Measurements from ENCODE around the gene DLG2.
"Not testable (repeated sequence)": the region's sequence is repeated elsewhere in the genome, so short reads cannot be mapped to it uniquely, and the experiment has no call there.

DLG2 gene

GRCh38 chr11:83773950-83774880 is 1852.9 kb downstream of the DLG2 start:
- DNase-seq (ENCODE audit: low spot score) = no peak

- no peak for DNase-seq (ENCODE audit: low spot score)
These were observed 1858.7 kb downstream of the DLG2 start for GRCh38 chr11:83768489-83768888.

GRCh38 chr11:83766932-83767331 is 1860.2 kb downstream of the DLG2 start:
- no peak for DNase-seq (ENCODE audit: low spot score)

GRCh38 chr11:83764643-83765042 is 1862.5 kb downstream of the DLG2 start:
- DNase-seq (ENCODE audit: low spot score) = no peak

GRCh38 chr11:83760932-83761331 is 1866.2 kb downstream of the DLG2 start:
- no peak for DNase-seq (ENCODE audit: low spot score)

GRCh38 chr11:83759148-83759547 is 1868.0 kb downstream of the DLG2 start:
- no peak for DNase-seq (ENCODE audit: low spot score)

GRCh38 chr11:83751041-83751440 is 1876.1 kb downstream of the DLG2 start:
- DNase-seq (ENCODE audit: low spot score) = no peak

- no peak for DNase-seq (ENCODE audit: low spot score)
These were observed 1880.1 kb downstream of the DLG2 start for GRCh38 chr11:83746921-83747585.

GRCh38 chr11:83744620-83745192 is 1882.4 kb downstream of the DLG2 start:
- DNase-seq (ENCODE audit: low spot score) = no peak

- no peak for DNase-seq (ENCODE audit: low spot score)
These were observed 1890.5 kb downstream of the DLG2 start for GRCh38 chr11:83736684-83737083.

GRCh38 chr11:83734120-83734519 is 1893.0 kb downstream of the DLG2 start:
- no peak for DNase-seq (ENCODE audit: low spot score)

- not testable (repeated sequence) for DNase-seq (ENCODE audit: low spot score)
These were observed 1895.9 kb downstream of the DLG2 start for GRCh38 chr11:83731288-83731687.

- DNase-seq (ENCODE audit: low spot score) = no peak
These were observed 1898.9 kb downstream of the DLG2 start for GRCh38 chr11:83728281-83728680.

GRCh38 chr11:83727251-83727650 is 1899.9 kb downstream of the DLG2 start:
- no peak for DNase-seq (ENCODE audit: low spot score)

GRCh38 chr11:83726316-83726715 is 1900.8 kb downstream of the DLG2 start:
- DNase-seq (ENCODE audit: low spot score) = no peak

- no peak for DNase-seq (ENCODE audit: low spot score)
These were observed 1901.4 kb downstream of the DLG2 start for GRCh38 chr11:83725728-83726127.

GRCh38 chr11:83725269-83725560 is 1901.9 kb downstream of the DLG2 start:
- DNase-seq (ENCODE audit: low spot score) = no peak

- DNase-seq (ENCODE audit: low spot score) = no peak
These were observed 1903.1 kb downstream of the DLG2 start for GRCh38 chr11:83723999-83724398.

GRCh38 chr11:83722392-83723119 is 1904.6 kb downstream of the DLG2 start:
- no peak for DNase-seq (ENCODE audit: low spot score)

- DNase-seq (ENCODE audit: low spot score) = no peak
These were observed 1905.9 kb downstream of the DLG2 start for GRCh38 chr11:83721263-83721662.

GRCh38 chr11:83720675-83721074 is 1906.5 kb downstream of the DLG2 start:
- no peak for DNase-seq (ENCODE audit: low spot score)

GRCh38 chr11:83717537-83717936 is 1909.6 kb downstream of the DLG2 start:
- no peak for DNase-seq (ENCODE audit: low spot score)
